Activated CD8-positive, alpha-beta memory T cell treated with anti-CD3 and anti-CD28 coated beads, Interleukin-2, amount 10 ng/mL, durations not matched to agents 7 days and 5 days (primary cell): ENCODE results near the gene ZNF212. TPM values are rescaled to one million over a fixed set of nuclear protein-coding genes. Genes with fewer than 3 reads are reported as not detected.
"Not testable (repeated sequence)": the region's sequence is repeated elsewhere in the genome, so short reads cannot be mapped to it uniquely, and the experiment has no call there.

ENCODE experiments used
- ATAC-seq: fragments of 150-1000 bp; cut with Tn5 transposase; one replicate; pipeline ENCODE4 v1.10.0; 2021; ENCODE audit warnings: moderate library complexity
- CTCF ChIA-PET: fragments of 350-600 bp; sonication (Branson Sonifier 250); formaldehyde crosslinking; loops from one replicate; lab custom pipeline; 2021; ENCODE audit warnings: antibody characterized with exemption; lab: Charles Lee
- DNase-seq: peaks from one replicate; pipeline ENCODE4 v3.0.0-alpha.2; 2020
- H3K27ac Mint-ChIP-seq: one replicate; pipeline ENCODE4 v1.8.0; 2021; ENCODE audit warnings: mild to moderate bottlenecking, mixed read lengths
- H3K27me3 Mint-ChIP-seq: one replicate; pipeline ENCODE4 v1.8.0; 2021; ENCODE audit warnings: mixed read lengths
- H3K36me3 Mint-ChIP-seq: one replicate; pipeline ENCODE4 v1.8.0; 2021; ENCODE audit warnings: mild to moderate bottlenecking, mixed read lengths
- H3K4me1 Mint-ChIP-seq: one replicate; pipeline ENCODE4 v1.8.0; 2021; ENCODE audit warnings: mixed read lengths
- H3K4me3 Mint-ChIP-seq: one replicate; pipeline ENCODE4 v1.8.0; 2021; ENCODE audit warnings: mild to moderate bottlenecking, moderate library complexity, mixed read lengths
- H3K9me3 Mint-ChIP-seq: one replicate; pipeline ENCODE4 v1.8.0; 2022; ENCODE audit warnings: low read depth, mixed read lengths
- total RNA-seq, 2 experiments: library from RNA; stranded (reverse); gene quantifications; one replicate each; pipeline ENCODE4 v1.2.3, GENCODE V29; 2021

Gene ZNF212
- total RNA-seq, 2 experiments from 2014 or later, result 12.8 to 14.2 TPM

- Mint-ChIP-seq H3K4me3 (no peak overlapping the region), H3K9me3 (no peaks in the 10 kb centered on the region), H3K27me3 (no peaks in the 10 kb centered on the region), H3K36me3 (peaks cover 32% of the 10 kb centered on the region), H3K4me1 (no peaks in the 10 kb centered on the region), H3K27ac (no peak overlapping the region)
- ATAC-seq (no peak), DNase-seq (no peak)
- CTCF ChIA-PET, result no interaction called here
Measured at GRCh38 chr7:149225656-149226055, 13.8 kb upstream of the ZNF212 start.

- ATAC-seq, H3K27me3 Mint-ChIP-seq, H3K27ac Mint-ChIP-seq, H3K4me1 Mint-ChIP-seq, CTCF ChIA-PET, H3K4me3 Mint-ChIP-seq, DNase-seq, H3K9me3 Mint-ChIP-seq: not testable (repeated sequence)
- peaks cover 26% of the 10 kb centered on the region for H3K36me3 Mint-ChIP-seq
Measured at GRCh38 chr7:149226366-149226765, 13.1 kb upstream of the ZNF212 start.

- Mint-ChIP-seq H3K4me3 (no peak overlapping the region), H3K27ac (no peak overlapping the region), H3K9me3 (no peaks in the 10 kb centered on the region), H3K36me3 (peaks cover 22% of the 10 kb centered on the region), H3K4me1 (no peaks in the 10 kb centered on the region), H3K27me3 (no peaks in the 10 kb centered on the region)
- DNase-seq, result no peak
- ATAC-seq, result no peak
- CTCF ChIA-PET, result no interaction called here
Measured at GRCh38 chr7:149226840-149227494, 12.5 kb upstream of the ZNF212 start.

- Mint-ChIP-seq H3K36me3 (peaks cover 13% of the 10 kb centered on the region), H3K4me3 (no peak overlapping the region), H3K9me3 (no peaks in the 10 kb centered on the region), H3K4me1 (no peaks in the 10 kb centered on the region), H3K27me3 (peaks cover 3% of the 10 kb centered on the region), H3K27ac (no peak overlapping the region)
- DNase-seq (no peak), ATAC-seq (no peak)
- CTCF ChIA-PET, result interaction anchor here (1.5 kb wide), 1 partner anchor 14 kb away, joined by 4 read pairs; no protein-coding TSS in a partner anchor
Measured at GRCh38 chr7:149228831-149229471, 10.5 kb upstream of the ZNF212 start.

GRCh38 chr7:149229526-149229925 is 9.9 kb upstream of the ZNF212 start:
- no peak for DNase-seq
- CTCF ChIA-PET, result no interaction called here
- no peaks in the 10 kb centered on the region for H3K4me1 Mint-ChIP-seq
- H3K9me3 Mint-ChIP-seq, result no peaks in the 10 kb centered on the region
- no peak overlapping the region for H3K4me3 Mint-ChIP-seq
- ATAC-seq, result peak; percentile 24
- peaks cover 3% of the 10 kb centered on the region for H3K27me3 Mint-ChIP-seq
- H3K27ac Mint-ChIP-seq, result no peak overlapping the region
- peaks cover 11% of the 10 kb centered on the region for H3K36me3 Mint-ChIP-seq

GRCh38 chr7:149232362-149232761 is 7.1 kb upstream of the ZNF212 start:
- no peak for ATAC-seq
- no peak for DNase-seq
- peaks cover 3% of the 10 kb centered on the region for H3K27me3 Mint-ChIP-seq
- H3K4me1 Mint-ChIP-seq, result no peaks in the 10 kb centered on the region
- CTCF ChIA-PET, result interaction anchor here (1.2 to 1.4 kb wide), 3 partner anchors 8 to 37 kb away, joined by 3 to 4 read pairs (median 3); partner anchors contain the start of gene ZNF282
- no peak overlapping the region for H3K4me3 Mint-ChIP-seq
- H3K27ac Mint-ChIP-seq, result no peak overlapping the region
- H3K9me3 Mint-ChIP-seq, result no peaks in the 10 kb centered on the region
- no peaks in the 10 kb centered on the region for H3K36me3 Mint-ChIP-seq

- not testable (repeated sequence) for H3K9me3 Mint-ChIP-seq, H3K27me3 Mint-ChIP-seq, H3K4me1 Mint-ChIP-seq, H3K27ac Mint-ChIP-seq, H3K36me3 Mint-ChIP-seq, H3K4me3 Mint-ChIP-seq, DNase-seq, ATAC-seq
- CTCF ChIA-PET, result interaction anchor here (1.2 to 1.4 kb wide), 2 partner anchors 24 to 38 kb away, joined by 3 to 5 read pairs; partner anchors contain the start of gene ZNF282
Measured at GRCh38 chr7:149233655-149234204, 5.7 kb upstream of the ZNF212 start.

GRCh38 chr7:149237502-149237901 is 1.9 kb upstream of the ZNF212 start:
- H3K27me3 Mint-ChIP-seq, result no peaks in the 10 kb centered on the region
- peaks cover 23% of the 10 kb centered on the region for H3K4me1 Mint-ChIP-seq
- H3K27ac Mint-ChIP-seq, result no peak overlapping the region
- H3K36me3 Mint-ChIP-seq, result peaks cover 5% of the 10 kb centered on the region
- H3K4me3 Mint-ChIP-seq, result no peak overlapping the region
- no peaks in the 10 kb centered on the region for H3K9me3 Mint-ChIP-seq
- DNase-seq, result no peak
- ATAC-seq, result no peak
- CTCF ChIA-PET, result no interaction called here

- Mint-ChIP-seq H3K4me3 (no peak overlapping the region), H3K36me3 (peaks cover 11% of the 10 kb centered on the region), H3K4me1 (peaks cover 23% of the 10 kb centered on the region), H3K9me3 (no peaks in the 10 kb centered on the region), H3K27ac (no peak overlapping the region), H3K27me3 (no peaks in the 10 kb centered on the region)
- no peak for ATAC-seq
- DNase-seq, result no peak
- CTCF ChIA-PET, result no interaction called here
Measured at GRCh38 chr7:149238051-149238450, 1.4 kb upstream of the ZNF212 start.

- Mint-ChIP-seq H3K36me3 (peaks cover 14% of the 10 kb centered on the region), H3K4me3 (peak overlapping the region; percentile 97), H3K4me1 (peaks cover 36% of the 10 kb centered on the region), H3K27me3 (no peaks in the 10 kb centered on the region), H3K27ac (peak overlapping the region; percentile 30), H3K9me3 (no peaks in the 10 kb centered on the region)
- DNase-seq (no peak), ATAC-seq (no peak)
- CTCF ChIA-PET, result interaction anchor here (0.8 to 2.5 kb wide), 6 partner anchors 9 to 94 kb away, joined by 3 to 13 read pairs (median 4); partner anchors contain the start of genes ZNF398 and ZNF783
Measured at GRCh38 chr7:149240637-149241036, 1.2 kb downstream of the ZNF212 start.

GRCh38 chr7:149241696-149242095 is 2.2 kb downstream of the ZNF212 start:
- no peak overlapping the region for H3K27ac Mint-ChIP-seq
- DNase-seq (no peak), ATAC-seq (no peak)
- H3K4me1 Mint-ChIP-seq, result peaks cover 41% of the 10 kb centered on the region
- peaks cover 14% of the 10 kb centered on the region for H3K36me3 Mint-ChIP-seq
- no peaks in the 10 kb centered on the region for H3K27me3 Mint-ChIP-seq
- no peak overlapping the region for H3K4me3 Mint-ChIP-seq
- CTCF ChIA-PET, result interaction anchor here (0.7 to 2.5 kb wide), 2 partner anchors 19 to 250 kb away, joined by 3 to 13 read pairs; partner anchors contain the start of gene ZNF783
- H3K9me3 Mint-ChIP-seq, result no peaks in the 10 kb centered on the region

GRCh38 chr7:149245244-149245643 is 5.8 kb downstream of the ZNF212 start:
- Mint-ChIP-seq H3K4me1 (peaks cover 47% of the 10 kb centered on the region), H3K27ac (peak overlapping the region; percentile 37), H3K27me3 (no peaks in the 10 kb centered on the region), H3K4me3 (no peak overlapping the region), H3K9me3 (no peaks in the 10 kb centered on the region), H3K36me3 (peaks cover 14% of the 10 kb centered on the region)
- DNase-seq (peak; percentile 55), ATAC-seq (peak; percentile 70)
- CTCF ChIA-PET, result no interaction called here

- DNase-seq (no peak), ATAC-seq (peak; percentile 18)
- CTCF ChIA-PET, result no interaction called here
- Mint-ChIP-seq H3K27me3 (no peaks in the 10 kb centered on the region), H3K36me3 (peaks cover 16% of the 10 kb centered on the region), H3K4me1 (peaks cover 42% of the 10 kb centered on the region), H3K4me3 (no peak overlapping the region), H3K27ac (peak overlapping the region; percentile 37), H3K9me3 (no peaks in the 10 kb centered on the region)
Measured at GRCh38 chr7:149245744-149246143, 6.3 kb downstream of the ZNF212 start.
